SK-MEL-5 (cell line): ENCODE data around the gene ZSCAN4. TPM values are rescaled to one million over a fixed set of nuclear protein-coding genes. Genes with fewer than 3 reads are reported as not detected.

Experiments
- DNase-seq: peaks from one replicate; pipeline ENCODE4 v3.0.0-alpha.2; 2016; ENCODE audit warnings: low read depth, low spot score
- in situ Hi-C: cut with HindIII; loops from 2 replicates; pipeline ENCODE4 v1.10.0; 2016; ENCODE audit warnings: low sequenced_read_pairs, high pct_unique_total_duplicates, low pct_unique_long_range_greater_than_20kb
- total RNA-seq: library from RNA; depleted of rRNA; stranded (reverse); fragments of >200 nt; shearing (Covaris generic); gene quantifications from 2 replicates; pipeline ENCODE4 v1.2.3, GENCODE V29; 2014

ZSCAN4 gene
- total RNA-seq, 1 experiment from 2014 or later = not detected

GRCh38 chr19:57667228-57667627 lies 1.5 kb upstream of the ZSCAN4 start:
- in situ Hi-C loops = no loop called here
- no peak for DNase-seq

- in situ Hi-C loops = no loop called here
- no peak for DNase-seq
Measured at GRCh38 chr19:57671124-57671895, 2.6 kb downstream of the ZSCAN4 start.

GRCh38 chr19:57672466-57672865 lies 3.7 kb downstream of the ZSCAN4 start:
- in situ Hi-C loops = no loop called here
- DNase-seq = no peak

GRCh38 chr19:57675881-57676280 lies 7.1 kb downstream of the ZSCAN4 start:
- in situ Hi-C loops = no loop called here
- DNase-seq = no peak

GRCh38 chr19:57682226-57682766 lies 13.6 kb downstream of the ZSCAN4 start:
- no peak for DNase-seq
- in situ Hi-C loops = no loop called here

DNA sequence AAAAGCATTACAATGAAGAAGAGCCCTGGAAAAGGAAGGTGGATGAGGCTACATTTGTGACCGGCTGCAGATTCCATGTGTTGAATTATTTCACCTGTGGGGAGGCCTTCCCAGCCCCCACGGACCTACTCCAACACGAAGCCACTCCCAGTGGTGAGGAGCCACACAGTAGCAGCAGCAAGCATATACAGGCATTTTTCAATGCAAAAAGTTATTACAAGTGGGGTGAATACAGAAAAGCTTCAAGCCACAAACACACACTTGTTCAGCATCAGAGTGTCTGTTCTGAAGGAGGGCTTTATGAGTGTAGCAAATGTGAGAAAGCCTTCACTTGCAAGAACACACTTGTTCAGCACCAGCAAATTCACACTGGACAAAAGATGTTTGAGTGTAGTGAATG lies 18.0 kb downstream of the ZSCAN4 start:
- DNase-seq = no peak

GRCh38 chr19:57687363-57688010 lies 18.8 kb downstream of the ZSCAN4 start:
- DNase-seq = no peak

More for the DNA sequence above, 18.0 kb downstream of the ZSCAN4 start:
- in situ Hi-C loops = no loop called here

DNA sequence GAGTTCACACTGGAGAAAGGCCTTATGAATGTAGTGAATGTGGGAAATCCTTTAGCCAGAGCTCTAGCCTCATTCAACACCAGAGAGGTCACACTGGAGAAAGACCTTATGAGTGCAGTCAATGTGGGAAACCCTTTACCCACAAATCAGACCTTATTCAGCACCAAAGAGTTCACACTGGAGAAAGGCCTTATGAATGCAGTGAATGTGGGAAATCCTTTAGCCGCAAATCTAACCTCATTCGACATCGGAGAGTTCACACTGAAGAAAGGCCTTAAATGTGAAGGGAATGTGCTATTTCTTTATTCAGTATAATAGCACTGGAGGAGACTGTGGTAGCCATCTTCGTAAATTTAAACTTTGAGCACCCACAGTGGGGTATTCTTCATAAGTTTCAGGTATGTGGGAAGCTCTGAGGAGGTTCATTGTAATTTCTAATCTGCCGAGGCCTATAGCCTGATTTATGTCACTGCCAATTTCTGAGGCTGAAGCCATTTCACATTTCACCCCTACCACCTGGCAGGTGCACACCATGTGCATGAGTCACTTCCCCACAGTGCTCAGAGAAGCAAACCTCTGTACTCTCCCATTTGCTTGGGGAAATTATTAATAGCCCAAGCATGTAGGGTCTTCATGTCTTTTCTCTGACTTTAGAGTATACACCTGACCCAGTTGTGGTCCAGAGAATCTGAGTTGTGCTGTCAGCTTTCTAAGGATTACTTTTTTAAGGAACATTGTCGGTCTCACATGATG lies 19.5 kb downstream of the ZSCAN4 start:
- no peak for DNase-seq
- in situ Hi-C loops = no loop called here

More at GRCh38 chr19:57687363-57688010, 18.8 kb downstream of the ZSCAN4 start:
- in situ Hi-C loops = no loop called here

DNA sequence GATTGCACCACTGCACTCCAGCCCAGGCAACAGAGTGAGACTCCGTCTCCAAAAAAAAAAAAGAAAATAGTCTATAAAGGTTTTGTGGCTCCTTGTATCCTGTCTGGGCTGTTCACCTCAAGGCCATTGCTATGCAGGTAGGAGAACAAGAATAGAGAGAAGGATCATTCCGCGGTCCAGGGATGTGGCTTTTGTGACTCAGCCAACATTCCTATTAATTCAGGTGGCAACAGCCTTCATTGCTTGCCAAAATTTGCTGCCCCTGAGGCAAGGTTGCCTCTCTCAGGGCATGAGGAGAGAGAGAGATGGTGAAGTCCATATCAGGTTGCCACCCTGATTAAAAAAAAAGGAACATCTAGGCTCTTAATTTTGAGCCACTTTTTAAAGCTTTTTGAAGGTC lies 21.0 kb downstream of the ZSCAN4 start:
- no peak for DNase-seq
- in situ Hi-C loops = no loop called here

DNA sequence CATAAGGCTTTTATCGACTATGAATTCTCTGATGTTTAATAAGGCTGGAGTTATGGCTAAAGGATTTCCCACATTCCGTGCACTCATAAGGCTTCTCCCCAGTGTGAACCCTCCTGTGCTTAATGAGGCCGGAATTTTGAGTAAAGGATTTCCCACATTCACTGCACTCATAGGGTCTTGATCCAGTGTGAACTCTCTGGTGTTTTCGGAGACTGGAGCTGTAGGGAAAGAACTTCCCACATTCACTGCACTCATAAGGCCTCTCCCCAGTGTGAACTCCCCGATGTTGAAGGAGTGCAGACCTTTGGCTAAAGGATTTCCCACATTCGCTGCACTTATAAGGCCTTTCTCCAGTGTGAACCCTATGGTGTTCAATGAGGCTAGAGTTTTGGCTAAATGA lies 32.9 kb downstream of the ZSCAN4 start:
- no peak for DNase-seq
- in situ Hi-C loops = no loop called here

GRCh38 chr19:57706346-57706745 lies 37.6 kb downstream of the ZSCAN4 start:
- DNase-seq = no peak
- in situ Hi-C loops = no loop called here

DNA sequence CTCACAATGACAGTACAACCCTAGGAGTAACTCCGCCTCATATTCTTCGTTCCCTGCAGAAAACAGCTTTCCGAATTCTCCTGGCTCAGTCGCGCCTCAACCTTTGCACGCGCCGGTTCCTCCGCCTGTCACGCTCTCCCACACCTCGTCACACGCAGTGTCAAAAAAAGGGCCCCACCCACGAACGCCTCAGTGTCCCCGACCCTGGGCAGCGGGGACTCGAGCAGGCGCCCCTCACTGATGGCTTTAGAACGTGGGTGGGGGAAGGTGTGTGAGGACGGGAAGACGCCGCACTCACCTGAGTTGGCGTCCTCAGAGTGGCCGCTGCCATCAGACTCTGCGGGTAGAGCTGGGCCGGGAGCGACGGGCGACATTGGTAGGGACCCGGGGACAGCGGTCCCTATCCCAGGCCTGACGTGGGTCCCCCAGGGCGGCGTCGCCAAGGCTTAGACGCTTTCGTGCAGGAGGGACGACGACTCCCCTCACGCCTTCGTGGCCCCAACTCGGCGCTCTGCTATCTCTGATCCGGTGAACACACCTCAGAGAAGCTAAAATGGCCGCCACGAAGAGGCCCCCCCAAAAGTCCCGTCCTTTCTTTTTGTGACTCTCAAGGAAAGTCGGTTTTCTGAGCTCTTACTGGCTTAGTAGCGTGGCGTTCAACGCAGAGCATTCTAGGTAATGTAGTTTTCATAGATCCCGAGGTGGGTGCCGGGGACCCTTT lies 40.1 kb downstream of the ZSCAN4 start, which contains the start of gene ZNF154:
TSS of gene ZNF154 (minus strand) at position 564 of the 721 bp plus-strand sequence. CDS start at position 331, 233 bp downstream.
- no peak for DNase-seq
- in situ Hi-C loops = no loop called here

- in situ Hi-C loops = no loop called here
Measured at GRCh38 chr19:57709616-57710015, 40.9 kb downstream of the ZSCAN4 start.

GRCh38 chr19:57712222-57712621 lies 43.5 kb downstream of the ZSCAN4 start:
- in situ Hi-C loops = no loop called here
- no peak for DNase-seq

More at GRCh38 chr19:57709616-57710015, 40.9 kb downstream of the ZSCAN4 start:
- no peak for DNase-seq

GRCh38 chr19:57719424-57719823 lies 50.7 kb downstream of the ZSCAN4 start:
- in situ Hi-C loops = no loop called here
- DNase-seq = no peak

DNA sequence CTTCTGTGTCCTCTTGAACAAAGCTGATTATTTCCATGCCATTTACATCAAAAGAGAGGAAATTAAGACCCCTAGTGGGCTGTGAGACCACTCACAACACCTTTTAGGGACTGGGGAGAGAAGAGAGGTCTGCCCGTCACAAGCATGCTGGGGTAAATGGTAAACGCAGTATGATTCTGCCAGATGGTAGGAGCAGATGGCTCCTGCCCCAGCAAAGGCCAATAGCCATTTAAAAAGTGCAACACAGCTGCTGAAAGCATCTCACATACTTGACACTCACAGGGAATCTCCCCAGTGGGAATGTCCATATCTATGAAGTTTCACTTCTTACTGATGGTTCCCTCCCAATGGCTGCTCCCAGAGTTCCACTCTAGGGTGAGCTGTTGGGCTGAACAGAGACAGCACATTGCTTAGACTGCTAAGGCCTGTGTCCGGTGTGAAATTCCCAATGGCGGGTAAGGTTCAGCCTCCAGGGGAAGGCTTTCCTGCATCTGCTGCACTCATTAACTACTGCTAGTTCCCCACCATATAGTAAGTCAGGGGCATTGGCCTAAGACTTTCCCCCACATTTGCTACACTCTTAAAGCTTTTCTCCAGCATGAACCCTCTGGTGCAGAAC lies 51.3 kb downstream of the ZSCAN4 start:
- in situ Hi-C loops = no loop called here
- no peak for DNase-seq

- in situ Hi-C loops = no loop called here
- DNase-seq = no peak
Measured at GRCh38 chr19:57720878-57721277, 52.1 kb downstream of the ZSCAN4 start.
